ENCODE data around the gene BFSP1.

The BFSP1 gene

GRCh38 chr20:17569616-17570346 is 38.6 kb upstream of the BFSP1 start, which contains the start of gene DSTN (continued):
- TF ChIP-seq EGR2 (tag by site-specific recombination; IDR thresholded peaks at IDR 0.05; ENCODE audit: low read depth) (peak; percentile 84), GLIS2 (tag by site-specific recombination; IDR thresholded peaks at IDR 0.05) (peak; percentile 64), ZNF623 (tag by site-specific recombination; IDR thresholded peaks at IDR 0.05) (no peak), ZFHX2 (tag by site-specific recombination; conservative IDR thresholded peaks at IDR 0.05) (peak; percentile 92), ZNF513 (tag by site-specific recombination; IDR thresholded peaks at IDR 0.05) (peak; percentile 32; the same call in 1 of the 2 replicates), ZBTB10 (tag by site-specific recombination; IDR thresholded peaks at IDR 0.05) (peak; percentile 42), ZNF146 (tag by site-specific recombination; IDR thresholded peaks at IDR 0.05) (no peak), ZNF776 (tag by site-specific recombination; IDR thresholded peaks at IDR 0.05; ENCODE audit: borderline replicate concordance) (no peak), PBX3 (CRISPR knock-in tag; IDR thresholded peaks at IDR 0.05) (peak; percentile 67; the same call in 1 of the 2 replicates), ZEB2 (tag by site-specific recombination; IDR thresholded peaks at IDR 0.05) (0 out of 2 replicates have a peak, but pooled peaks have one; percentile 42), SP2 (tag by site-specific recombination; IDR thresholded peaks at IDR 0.05) (peak; percentile 77), ZNF449 (tag by site-specific recombination; IDR thresholded peaks at IDR 0.05) (no peak), ZFP69B (tag by site-specific recombination; IDR thresholded peaks at IDR 0.05) (no peak), ZBTB11 (tag by site-specific recombination; conservative IDR thresholded peaks at IDR 0.05; ENCODE audit: low read depth) (peak; percentile 16; the same call in 1 of the 2 replicates)
